HG02870 (cell line): ENCODE results near the gene TAF4B.
"Not testable (repeated sequence)": the region's sequence is repeated elsewhere in the genome, so short reads cannot be mapped to it uniquely, and the experiment has no call there.

ENCODE experiments used
- ATAC-seq: cut with Tn5 transposase; IDR thresholded peaks from one replicate; pipeline ENCODE4 v1.9.1; 2021; ENCODE audit warnings: mild to moderate bottlenecking, moderate library complexity; ENCODE audit not compliant: unreplicated experiment

TAF4B gene

GRCh38 chr18:26378701-26379100 lies 152.5 kb downstream of the TAF4B start:
- no peak for ATAC-seq

- not testable (repeated sequence) for ATAC-seq
Observed at GRCh38 chr18:26381555-26381954, 155.3 kb downstream of the TAF4B start.

DNA sequence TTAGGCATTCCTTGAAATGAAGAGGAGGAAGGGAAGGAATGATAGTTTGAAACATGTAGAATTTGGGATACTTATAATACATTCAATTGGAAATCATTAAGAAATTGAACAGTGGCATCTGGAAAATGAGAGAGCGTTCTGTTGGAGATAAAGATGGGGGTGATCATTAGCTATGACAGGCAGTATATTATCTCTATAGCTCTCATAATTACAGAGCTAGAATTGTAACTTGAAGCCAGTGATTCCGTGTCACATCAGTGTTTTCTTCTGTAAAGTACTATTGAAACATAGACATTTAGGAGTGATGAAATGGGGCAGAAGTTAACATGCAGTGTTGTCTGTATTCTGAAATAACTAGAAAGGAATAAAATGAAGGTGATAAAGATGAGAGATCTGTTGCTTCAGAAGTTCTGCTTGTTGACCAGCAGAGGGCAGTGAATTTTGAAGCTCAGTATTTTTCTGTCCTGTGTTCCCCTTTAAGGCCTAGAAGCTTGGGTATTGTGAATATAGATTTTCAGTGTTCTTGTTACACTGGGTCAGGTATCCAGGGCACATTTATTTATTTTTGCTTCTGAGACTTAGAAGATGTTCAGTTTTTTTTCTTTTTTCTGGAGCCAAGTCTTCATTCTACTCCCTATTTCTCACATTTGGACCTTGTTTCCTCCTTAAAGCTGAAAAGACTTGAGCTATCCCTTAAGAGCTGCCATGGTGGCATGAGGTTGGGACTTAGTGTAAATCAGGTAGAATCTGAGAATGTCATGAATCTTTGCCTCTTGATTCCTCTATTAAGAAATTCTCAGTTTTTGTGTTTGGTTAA lies 157.4 kb downstream of the TAF4B start:
- ATAC-seq: peak; percentile 86

GRCh38 chr18:26386002-26386401 lies 159.8 kb downstream of the TAF4B start:
- ATAC-seq: no peak

DNA sequence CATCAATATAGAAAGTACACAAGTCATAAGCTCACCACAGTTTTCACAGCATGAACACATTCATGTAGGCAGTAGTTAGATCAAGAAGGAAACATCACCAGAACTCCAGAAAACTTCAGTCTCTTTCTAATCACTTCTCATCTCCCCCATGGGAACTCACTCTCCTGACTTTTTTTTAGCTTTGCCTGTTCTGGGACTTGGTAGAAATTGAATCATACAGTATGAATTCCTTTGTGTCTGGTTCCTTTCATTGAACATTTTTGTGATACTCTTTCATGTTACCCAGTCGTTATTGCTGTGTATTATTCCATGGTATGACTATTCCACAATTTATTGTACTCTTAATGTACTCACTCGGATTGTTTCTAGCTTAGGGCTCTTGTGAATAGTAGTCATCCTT lies 160.2 kb downstream of the TAF4B start:
- ATAC-seq: no peak

- ATAC-seq: no peak
Observed at GRCh38 chr18:26394047-26394654, 167.9 kb downstream of the TAF4B start.

DNA sequence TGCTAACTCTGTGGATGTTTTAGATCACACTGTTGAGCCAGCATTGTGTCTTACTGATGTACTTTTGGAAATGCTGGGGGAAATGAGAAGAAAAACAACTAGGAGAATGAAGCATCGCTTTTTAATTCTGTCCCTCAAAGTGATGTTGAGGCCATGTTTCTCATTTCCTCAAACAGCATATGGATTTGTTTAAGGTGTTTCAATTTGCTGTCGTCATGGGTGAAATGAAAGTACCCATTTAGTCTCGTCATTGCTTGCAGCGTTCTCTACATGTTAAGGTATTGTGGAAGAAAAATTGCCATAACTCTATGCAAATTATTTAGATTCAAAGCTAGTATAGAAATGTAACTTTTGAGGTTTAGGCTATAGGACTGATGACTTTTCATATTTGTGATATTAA lies 170.8 kb downstream of the TAF4B start:
- ATAC-seq: peak; percentile 65

- no peak for ATAC-seq
Observed at GRCh38 chr18:26403491-26403890, 177.2 kb downstream of the TAF4B start.

DNA sequence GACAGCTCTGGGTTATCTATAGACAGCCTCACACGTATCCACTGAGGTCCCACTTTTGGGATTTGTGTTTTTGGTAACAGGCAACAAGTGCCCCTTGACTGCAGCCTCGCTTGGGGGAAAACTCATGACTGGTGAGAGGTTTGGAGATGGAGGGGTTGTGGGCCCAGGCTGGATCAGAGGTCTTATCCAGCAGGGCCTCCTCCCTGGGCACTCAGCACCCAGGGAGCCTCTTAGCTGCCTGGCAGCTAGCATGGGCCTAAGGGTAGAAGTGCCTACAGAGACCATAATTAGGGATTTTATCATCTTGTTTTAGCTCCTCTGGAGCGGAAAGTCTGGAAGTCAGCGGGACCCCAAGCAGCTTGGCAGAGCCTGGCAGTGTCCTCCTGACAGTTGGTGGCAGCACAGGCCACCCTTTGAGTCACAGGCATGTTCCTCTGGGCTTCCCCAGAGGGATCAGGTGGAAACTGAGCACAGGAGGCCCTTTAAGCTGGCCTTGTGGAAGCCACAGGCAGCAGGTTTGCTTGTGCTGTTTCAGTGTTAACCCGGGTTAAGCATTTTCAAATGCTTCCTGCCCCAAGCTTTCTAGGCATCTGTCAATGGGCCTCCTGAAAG lies 179.1 kb downstream of the TAF4B start:
- ATAC-seq: peak; percentile 81

DNA sequence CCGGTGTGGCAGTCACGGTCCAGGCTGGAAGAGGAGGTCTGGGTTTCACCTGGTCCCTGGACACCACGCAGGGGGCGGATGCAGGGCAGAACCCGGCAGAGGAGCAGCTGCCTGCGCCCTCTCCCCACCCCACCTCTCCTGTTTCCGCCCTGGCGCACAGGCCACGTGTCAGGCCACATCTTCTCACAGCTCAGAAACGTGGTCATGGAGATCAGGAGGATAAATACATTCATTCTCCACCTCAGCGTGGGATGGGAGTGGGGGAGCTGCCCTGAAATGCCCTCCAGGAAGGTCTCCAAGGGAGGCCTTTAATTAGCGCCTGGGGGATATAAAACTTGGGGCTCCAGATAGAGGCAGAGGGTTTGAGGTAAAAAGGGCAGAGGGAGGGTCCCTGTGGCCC lies 180.1 kb downstream of the TAF4B start:
- ATAC-seq: no peak

DNA sequence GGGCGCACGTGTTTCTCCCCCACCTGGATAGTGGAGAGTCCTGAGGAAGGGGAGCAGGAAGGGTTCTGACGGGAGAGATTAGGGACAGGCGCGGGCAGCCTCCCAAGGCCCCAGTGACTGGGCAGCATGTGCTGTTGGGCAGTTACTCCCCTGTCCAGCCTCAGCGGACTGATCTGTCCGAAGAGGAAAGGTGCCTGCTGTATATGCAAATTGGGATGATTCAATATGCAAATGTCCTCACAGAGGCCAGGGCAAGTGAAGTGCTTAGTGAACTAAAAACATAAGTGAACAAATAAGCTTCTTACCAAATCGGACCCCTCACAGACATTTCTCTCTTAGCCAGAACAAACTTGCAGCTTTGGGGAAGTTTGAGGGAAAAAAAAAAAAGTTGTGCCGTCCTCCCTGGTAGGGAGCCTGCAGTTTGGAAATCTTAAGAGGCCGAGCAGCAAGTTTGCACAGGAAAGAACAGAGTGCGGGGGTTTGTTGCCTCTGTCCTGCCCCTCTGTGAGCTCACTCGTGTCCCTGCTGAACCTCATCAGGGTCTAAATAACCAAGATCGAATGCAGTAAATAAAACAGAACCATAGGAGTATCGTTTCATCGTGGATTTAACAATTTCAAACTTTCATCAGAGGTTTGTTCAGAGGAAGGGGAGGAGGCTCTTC lies 180.7 kb downstream of the TAF4B start:
- ATAC-seq: no peak

DNA sequence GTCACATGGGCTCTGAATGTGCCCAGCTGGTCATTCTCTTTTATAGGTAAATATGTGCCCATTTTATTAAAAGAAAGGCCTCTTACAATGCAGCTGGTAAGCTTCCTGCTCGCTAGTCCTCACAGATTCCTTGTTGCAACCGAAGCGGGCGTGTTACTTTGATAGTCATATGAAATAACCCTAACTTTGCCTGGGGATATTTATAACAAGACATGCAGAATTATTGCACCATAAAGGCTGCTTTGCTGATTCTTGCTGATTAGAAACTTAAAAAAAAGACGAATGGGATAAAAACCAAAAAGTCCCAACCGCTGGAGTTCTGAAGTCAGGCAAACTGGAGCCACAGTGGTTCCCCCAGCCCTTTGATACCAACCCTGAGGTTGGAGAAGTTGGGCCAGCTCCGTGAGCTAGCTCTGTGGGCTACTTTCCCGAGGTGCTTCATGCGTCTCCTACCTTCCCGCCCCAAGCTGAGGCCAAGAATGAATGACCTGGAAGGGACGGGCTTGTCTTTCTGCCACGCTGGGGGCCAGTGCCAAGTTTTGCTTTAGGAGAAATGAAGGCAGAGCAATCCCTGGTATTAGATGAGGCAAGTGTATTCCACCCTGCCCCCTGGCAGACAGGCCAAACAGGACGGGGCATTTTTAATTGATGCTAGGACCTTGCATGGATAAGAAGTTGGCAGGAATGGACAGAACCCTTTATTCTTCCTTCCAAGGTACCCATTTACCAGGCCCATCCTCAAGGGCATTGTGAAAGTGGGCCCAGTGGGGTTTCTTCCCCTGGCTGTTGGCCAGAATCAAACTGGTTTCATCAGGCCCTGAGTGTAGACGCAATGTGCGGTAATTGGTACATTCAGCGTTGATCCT lies 181.7 kb downstream of the TAF4B start:
- no peak for ATAC-seq

GRCh38 chr18:26409091-26409490 lies 182.8 kb downstream of the TAF4B start:
- ATAC-seq: no peak

DNA sequence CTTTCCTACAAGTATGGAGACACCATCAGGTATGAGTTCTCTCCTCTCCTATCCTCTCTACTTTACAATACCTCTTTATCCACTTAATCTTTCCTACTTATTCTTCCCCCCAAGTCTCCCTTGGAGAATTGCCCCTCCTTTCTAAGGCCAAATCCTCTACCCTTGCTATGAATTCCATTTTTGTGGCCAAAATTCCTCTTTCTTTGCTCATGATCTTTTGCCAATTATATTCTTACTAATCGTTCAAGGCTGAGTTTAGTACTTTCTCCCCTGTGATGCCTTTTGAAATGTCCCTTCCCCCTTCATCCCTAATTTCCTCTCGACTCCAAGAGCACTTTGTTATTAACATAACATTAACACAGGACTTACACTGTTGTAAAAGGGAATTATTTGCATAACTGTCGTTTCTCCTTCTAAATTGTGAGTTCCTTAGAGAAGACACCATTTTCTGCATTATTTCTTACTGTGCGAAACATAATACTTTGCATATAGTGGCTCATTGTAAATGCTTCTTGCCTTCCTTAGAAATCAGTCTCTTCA lies 188.7 kb downstream of the TAF4B start:
- no peak for ATAC-seq

GRCh38 chr18:26415631-26416030 lies 189.4 kb downstream of the TAF4B start:
- ATAC-seq: no peak

- no peak for ATAC-seq
Observed at GRCh38 chr18:26416652-26417150, 190.5 kb downstream of the TAF4B start.

DNA sequence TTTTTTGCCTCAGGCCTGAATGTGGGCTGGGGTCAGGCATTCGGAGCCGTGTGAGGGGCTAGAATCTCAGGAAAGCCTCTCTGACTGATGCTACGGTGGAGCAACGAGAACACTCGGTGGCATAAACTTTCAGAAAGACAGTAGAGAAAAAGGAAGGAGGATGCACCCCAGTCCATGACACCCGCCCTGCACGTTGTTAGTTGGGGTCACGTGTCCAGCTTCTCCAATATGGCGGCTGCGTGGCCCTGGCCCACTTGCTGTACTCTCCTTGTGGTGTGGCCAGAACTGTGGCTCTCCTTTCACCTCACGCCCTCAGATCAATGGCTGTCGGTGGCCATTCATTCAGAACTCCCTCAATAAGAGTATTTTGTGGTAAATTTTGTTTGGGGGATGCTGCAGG lies 190.9 kb downstream of the TAF4B start:
- ATAC-seq: no peak

- ATAC-seq: no peak
Observed at GRCh38 chr18:26418225-26418624, 192.0 kb downstream of the TAF4B start.

DNA sequence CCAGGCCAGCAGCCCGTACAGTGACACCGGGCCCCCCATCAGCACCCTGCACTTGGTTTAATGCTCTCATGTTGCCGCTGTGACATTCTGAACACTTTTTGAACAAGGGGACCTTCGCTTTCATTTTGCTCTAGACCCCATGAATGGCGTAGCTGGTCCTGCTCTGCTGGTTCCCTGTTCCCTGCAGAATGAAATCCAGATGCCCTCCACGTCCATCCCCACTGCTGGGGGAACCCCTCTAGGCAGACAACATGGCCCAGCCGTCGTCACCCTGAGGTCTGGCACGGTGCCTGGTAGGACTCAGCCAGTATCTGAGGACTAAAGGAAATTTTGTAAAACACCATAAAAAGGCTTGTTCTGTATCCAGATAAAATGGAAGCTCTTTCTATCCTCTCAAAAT lies 193.5 kb downstream of the TAF4B start:
- ATAC-seq: no peak

DNA sequence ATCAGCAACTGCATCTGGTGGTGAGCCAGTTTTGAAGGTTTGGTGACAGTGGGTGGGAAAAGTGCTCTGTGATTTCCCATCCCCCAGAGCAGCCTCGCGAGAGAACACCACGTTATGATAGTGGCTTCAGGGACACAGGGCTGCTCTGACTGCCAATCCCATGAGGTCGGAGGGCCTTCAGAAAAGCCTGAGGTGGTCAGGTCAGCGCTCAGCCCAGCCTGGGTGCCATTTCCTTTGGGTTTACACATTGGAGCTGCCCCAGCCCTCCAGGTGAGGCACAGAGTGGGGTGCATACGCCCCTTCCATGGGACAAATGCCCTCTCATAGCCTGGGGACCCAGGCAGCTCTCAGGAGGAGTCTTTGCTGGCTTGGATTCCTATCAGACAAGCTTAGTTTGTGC lies 195.3 kb downstream of the TAF4B start:
- no peak for ATAC-seq
